HG03520 (cell line): ENCODE results near the gene KRTAP22-1.

Source experiments
- ATAC-seq: cut with Tn5 transposase; IDR thresholded peaks from one replicate; pipeline ENCODE4 v1.9.1; 2021; ENCODE audit warnings: mild to moderate bottlenecking, moderate library complexity; ENCODE audit not compliant: unreplicated experiment

Gene KRTAP22-1

GRCh38 chr21:30600787-30601186 lies at the start of gene KRTAP22-1:
KRTAP22-1 (plus strand) TSS chr21:30601087.
- no peak for ATAC-seq

GRCh38 chr21:30552782-30553181 lies 48.1 kb upstream of the KRTAP22-1 start:
- ATAC-seq = no peak

DNA sequence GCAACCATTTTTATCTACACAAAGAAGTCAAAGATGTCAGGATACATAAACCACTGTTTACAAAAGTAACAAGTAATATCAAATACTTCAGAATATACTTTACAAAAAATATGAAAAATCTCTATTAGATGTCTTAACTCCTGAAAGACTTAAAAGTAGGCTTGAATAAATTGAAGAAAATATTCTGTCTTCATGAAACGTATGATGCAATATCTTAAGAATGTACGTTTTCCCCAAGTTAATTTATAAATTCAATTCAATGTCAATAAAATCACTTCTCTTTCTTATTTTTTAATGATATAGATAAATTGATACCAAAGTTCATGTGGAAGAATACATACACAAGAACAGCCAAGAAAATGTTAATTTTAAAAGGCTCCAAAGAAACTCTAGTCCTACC lies 45.8 kb upstream of the KRTAP22-1 start:
- ATAC-seq = no peak

- no peak for ATAC-seq
Observed at GRCh38 chr21:30561264-30561895, 39.5 kb upstream of the KRTAP22-1 start, which contains the start of gene KRTAP19-7. KRTAP19-7 (minus strand) TSS chr21:30561314; CDS start chr21:30561289, 25 bp downstream.

DNA sequence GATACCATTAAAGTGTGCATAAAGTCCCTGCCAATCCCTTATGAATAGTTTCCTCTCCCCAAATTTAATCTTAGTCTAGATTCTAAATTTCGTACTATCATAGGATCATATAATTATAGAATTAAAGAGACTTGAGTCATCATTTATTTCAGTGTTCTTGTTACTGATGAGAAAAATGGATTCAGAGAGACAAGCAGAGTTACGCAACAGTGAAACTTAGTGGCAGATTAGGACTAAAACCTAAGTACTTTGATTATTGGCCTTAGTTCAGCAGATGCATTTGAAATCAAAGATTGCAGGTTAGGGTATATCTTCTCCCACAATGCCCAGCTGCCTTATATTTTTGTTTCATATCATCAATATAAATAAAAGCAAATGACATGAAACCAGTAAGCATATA lies 38.9 kb upstream of the KRTAP22-1 start:
- ATAC-seq = no peak

- ATAC-seq = no peak
Observed at GRCh38 chr21:30563072-30563471, 37.8 kb upstream of the KRTAP22-1 start.

DNA sequence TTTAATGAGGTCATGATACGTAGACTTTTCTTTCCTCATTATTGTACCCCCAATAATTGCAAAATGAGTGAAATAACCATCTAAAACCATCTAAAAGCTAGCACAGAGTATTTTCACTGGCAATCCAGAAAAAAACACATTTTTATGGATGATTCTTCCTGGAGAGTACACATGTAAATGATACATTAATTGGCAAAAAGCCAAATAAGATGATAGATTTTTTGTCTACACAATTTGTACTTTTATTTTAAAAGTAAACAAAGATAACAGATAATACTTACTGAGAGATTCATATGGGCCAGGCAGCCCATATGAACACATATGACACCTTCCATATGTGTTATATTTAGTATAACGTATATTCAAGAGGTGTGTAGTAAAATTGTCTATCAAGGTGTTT lies 37.3 kb upstream of the KRTAP22-1 start:
- no peak for ATAC-seq

GRCh38 chr21:30567617-30568016 lies 33.3 kb upstream of the KRTAP22-1 start:
- ATAC-seq = no peak

GRCh38 chr21:30577766-30578165 lies 23.1 kb upstream of the KRTAP22-1 start:
- no peak for ATAC-seq

DNA sequence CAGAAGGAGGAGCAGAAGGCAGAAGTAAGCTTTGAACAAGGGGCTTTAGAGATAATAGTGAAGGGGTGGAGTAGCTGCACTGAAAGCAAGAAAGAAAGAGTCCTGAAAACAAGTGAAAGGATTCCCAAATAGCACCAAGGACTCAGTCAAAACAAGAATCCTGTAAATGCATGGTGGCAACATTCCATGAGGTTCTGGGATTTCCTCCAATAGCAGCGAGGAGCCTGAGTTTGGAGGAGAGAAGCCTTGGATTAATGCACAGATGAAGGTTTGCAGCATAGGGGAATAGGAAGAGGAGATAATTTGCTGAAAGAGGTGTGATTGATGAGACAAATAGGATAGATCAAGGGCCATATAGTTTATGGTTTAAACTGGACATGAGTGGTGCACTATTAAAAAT lies 21.5 kb upstream of the KRTAP22-1 start:
- no peak for ATAC-seq

DNA sequence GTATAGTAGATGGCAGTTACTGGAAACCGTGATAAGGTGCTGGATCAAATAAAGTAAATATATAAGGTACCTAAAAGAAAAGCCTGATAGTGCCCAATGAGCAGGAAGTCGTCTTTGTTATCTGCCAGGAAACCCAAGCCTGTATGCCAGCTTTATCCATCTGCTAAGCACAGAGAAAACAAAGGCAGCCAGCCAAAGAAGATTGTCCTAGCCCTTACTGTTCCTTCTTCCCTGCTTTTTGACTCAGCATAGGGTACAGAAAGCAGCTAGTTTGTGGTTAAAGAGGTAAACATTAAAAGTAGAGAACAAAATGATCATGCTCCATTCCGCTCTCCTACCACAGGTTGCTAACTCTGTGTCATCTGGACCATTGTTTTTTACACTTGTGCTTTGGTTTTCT lies 20.8 kb upstream of the KRTAP22-1 start:
- ATAC-seq = no peak

DNA sequence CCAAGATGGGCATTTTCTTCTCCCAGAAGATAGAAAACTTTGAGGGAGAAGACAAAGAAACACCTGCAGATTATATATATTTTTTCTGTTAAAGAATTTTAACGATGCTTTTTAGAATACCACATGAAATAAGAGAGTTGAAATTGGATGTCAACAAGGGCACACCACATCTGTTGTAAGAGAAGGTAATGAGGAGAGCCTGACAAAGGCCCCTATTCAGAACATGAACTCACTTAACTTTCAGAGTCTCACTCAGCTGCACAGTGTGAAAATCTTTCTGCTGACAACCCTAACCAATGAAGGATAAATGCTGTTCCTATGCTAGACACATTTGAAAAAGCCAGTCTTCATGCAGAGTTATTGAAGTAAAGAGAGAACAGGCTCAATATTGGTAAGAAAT lies 18.0 kb upstream of the KRTAP22-1 start:
- no peak for ATAC-seq

DNA sequence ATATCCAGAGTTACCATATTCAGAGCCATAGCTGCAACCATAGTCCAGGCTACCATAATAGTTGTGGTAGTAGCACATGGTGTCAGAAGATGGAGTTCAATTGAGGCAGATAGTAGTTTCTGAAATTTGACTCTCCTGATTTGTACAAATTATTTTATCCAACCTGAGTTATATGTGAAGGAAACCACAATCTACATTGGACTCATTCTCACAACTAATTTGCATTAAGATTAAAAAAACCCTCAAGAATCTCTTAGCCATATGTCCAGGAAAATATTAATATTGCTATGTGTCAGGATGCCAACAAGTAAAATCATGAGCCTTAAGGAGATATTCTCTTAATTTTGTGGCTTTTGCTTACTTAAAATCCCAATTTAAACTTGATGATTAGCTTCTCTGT lies 10.6 kb upstream of the KRTAP22-1 start, which contains the start of gene KRTAP22-2:
Gene KRTAP22-2, minus strand, starts transcription at position 101 of the 400 bp plus-strand sequence.
- no peak for ATAC-seq

- ATAC-seq = no peak
Observed at GRCh38 chr21:30592140-30592539, 8.7 kb upstream of the KRTAP22-1 start, which contains the start of gene KRTAP6-3. KRTAP6-3 (plus strand) TSS chr21:30592440; CDS start chr21:30592446, 6 bp downstream.

GRCh38 chr21:30598802-30599201 lies 2.1 kb upstream of the KRTAP22-1 start, which contains the start of gene KRTAP6-2:
KRTAP6-2 (minus strand) TSS chr21:30598902; CDS start chr21:30598874, 28 bp downstream.
- no peak for ATAC-seq

GRCh38 chr21:30605968-30606367 lies 5.1 kb downstream of the KRTAP22-1 start:
- no peak for ATAC-seq

DNA sequence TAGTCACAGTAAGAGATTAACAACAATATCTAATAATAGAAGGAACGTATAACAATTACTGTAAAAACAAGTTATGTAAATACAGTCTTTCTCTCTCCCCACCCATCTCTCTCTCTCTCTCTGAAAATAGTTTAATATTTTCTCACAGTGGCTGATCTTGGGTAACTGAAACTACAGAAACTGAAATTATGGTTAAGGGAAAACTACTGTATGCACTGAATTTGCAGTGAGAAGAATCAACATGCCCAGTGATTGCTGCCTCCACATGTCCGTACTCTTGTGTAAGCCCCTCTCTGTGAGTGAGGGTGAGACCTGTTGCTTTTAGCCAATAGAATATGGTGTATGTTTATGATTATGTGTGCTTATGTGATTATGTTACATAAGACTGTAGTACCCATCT lies 11.2 kb downstream of the KRTAP22-1 start:
- ATAC-seq = no peak

GRCh38 chr21:30613836-30614235 lies 12.9 kb downstream of the KRTAP22-1 start, which contains the start of gene KRTAP6-1:
KRTAP6-1 (minus strand) TSS chr21:30613930; CDS start chr21:30613904, 26 bp downstream.
- no peak for ATAC-seq

DNA sequence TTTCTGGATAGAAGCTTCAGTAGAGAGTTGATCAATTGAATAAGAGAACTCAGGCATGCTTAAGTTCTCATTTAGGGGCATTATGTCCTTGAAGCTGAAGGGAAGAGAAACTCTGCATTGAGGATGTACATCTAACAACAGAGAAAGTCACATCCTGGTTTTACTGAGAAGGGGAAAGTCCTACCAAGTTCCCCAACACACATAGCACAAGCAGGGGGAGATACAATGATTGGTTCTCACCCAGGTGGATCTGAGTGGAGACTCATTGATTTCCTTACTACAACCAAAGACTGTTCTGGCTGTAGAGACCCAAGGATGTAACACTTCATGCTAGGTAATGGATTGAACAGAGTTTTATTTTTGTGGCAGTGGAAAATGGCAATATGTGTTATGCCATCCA lies 14.3 kb downstream of the KRTAP22-1 start:
- ATAC-seq = no peak

GRCh38 chr21:30616125-30616524 lies 15.2 kb downstream of the KRTAP22-1 start, which contains the start of gene KRTAP20-1:
KRTAP20-1 (plus strand) TSS chr21:30616425; CDS start chr21:30616455, 30 bp downstream.
- ATAC-seq = no peak

- no peak for ATAC-seq
Observed at GRCh38 chr21:30620080-30620479, 19.2 kb downstream of the KRTAP22-1 start.

DNA sequence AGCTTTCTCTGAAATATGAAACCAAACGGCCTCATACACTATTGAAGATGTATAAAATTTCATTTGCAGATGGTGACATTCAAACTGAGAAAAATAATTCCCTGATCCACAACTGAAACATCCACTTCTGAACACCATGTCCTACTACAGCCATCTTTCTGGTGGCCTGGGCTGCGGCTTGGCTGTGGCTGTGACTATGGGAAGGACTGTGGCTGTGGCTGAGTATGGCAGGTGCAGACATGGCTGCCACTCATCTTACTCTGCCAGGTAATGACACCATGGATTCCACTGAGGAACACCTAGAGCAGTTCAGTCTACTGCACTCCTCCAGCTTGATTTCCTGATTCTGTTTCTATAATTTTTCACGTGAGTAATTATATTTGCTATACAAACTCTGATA lies 19.6 kb downstream of the KRTAP22-1 start, which contains the start of gene KRTAP20-4:
Gene KRTAP20-4, plus strand, starts transcription at position 106 of the 400 bp plus-strand sequence.
- no peak for ATAC-seq
